WTC11 (cell line): ENCODE measurements around the gene KRT36. TPM values are rescaled to one million over a fixed set of nuclear protein-coding genes. Genes with fewer than 3 reads are reported as not detected.

Source experiments
- ATAC-seq: fragments of 200-7000 bp; cut with Tn5 transposase; 2 replicates; pipeline ENCODE4 v1.10.0; 2021; ENCODE audit warnings: mild to moderate bottlenecking, moderate library complexity
- CTCF ChIA-PET: fragments of 300-600 bp; sonication (Branson Sonifier 250); formaldehyde crosslinking; loops from one replicate; lab custom pipeline; 2021; ENCODE audit warnings: antibody characterized with exemption; lab: Charles Lee
- POLR2A ChIA-PET: fragments of 350-600 bp; sonication (Branson Sonifier 250); formaldehyde crosslinking; loops from one replicate; lab custom pipeline; 2021; ENCODE audit warnings: antibody characterized with exemption; lab: Charles Lee
- DNase-seq: peaks from one replicate; pipeline ENCODE4 v3.0.0; 2021; ENCODE audit warnings: low spot score
- H3K27ac Mint-ChIP-seq: 2 replicates; pipeline ENCODE4 v1.8.0; 2021; ENCODE audit warnings: mixed read lengths
- H3K27me3 Mint-ChIP-seq: 2 replicates; pipeline ENCODE4 v1.8.0; 2021; ENCODE audit warnings: low read depth, mild to moderate bottlenecking, moderate library complexity, mixed read lengths
- H3K36me3 Mint-ChIP-seq: 2 replicates; pipeline ENCODE4 v1.8.0; 2021; ENCODE audit warnings: mixed read lengths
- H3K4me1 Mint-ChIP-seq: 2 replicates; pipeline ENCODE4 v1.8.0; 2022; ENCODE audit warnings: mixed read lengths
- H3K4me3 Mint-ChIP-seq: 2 replicates; pipeline ENCODE4 v1.8.0; 2021; ENCODE audit warnings: mild to moderate bottlenecking, moderate library complexity, mixed read lengths
- H3K9me3 Mint-ChIP-seq: 2 replicates; pipeline ENCODE4 v1.8.0; 2021; ENCODE audit warnings: mixed read lengths
- ATF1 ChIP-seq: sonication (generic); formaldehyde crosslinking; IDR thresholded peaks from 2 replicates; pipeline ENCODE4 v1.8.1; 2023; ENCODE audit warnings: mild to moderate bottlenecking, moderate library complexity, missing genetic modification reagents
- ATF6 ChIP-seq: sonication (generic); formaldehyde crosslinking; IDR thresholded peaks from 2 replicates; pipeline ENCODE4 v1.8.1; 2023; ENCODE audit warnings: mild to moderate bottlenecking, missing genetic modification reagents
- CBFB ChIP-seq: sonication (generic); formaldehyde crosslinking; IDR thresholded peaks from 2 replicates; pipeline ENCODE4 v1.8.1; 2022; ENCODE audit warnings: mild to moderate bottlenecking, low read depth, missing genetic modification reagents
- CREM ChIP-seq: sonication (generic); formaldehyde crosslinking; IDR thresholded peaks from 2 replicates; pipeline ENCODE4 v1.8.1; 2022; ENCODE audit warnings: mild to moderate bottlenecking, missing genetic modification reagents, moderate library complexity
- E2F5 ChIP-seq: sonication (generic); formaldehyde crosslinking; IDR thresholded peaks from 2 replicates; pipeline ENCODE4 v1.8.1; 2022; ENCODE audit warnings: mild to moderate bottlenecking, moderate library complexity, missing genetic modification reagents
- FOXP4 ChIP-seq: sonication (generic); formaldehyde crosslinking; IDR thresholded peaks from 2 replicates; pipeline ENCODE4 v1.8.0; 2022; ENCODE audit warnings: mild to moderate bottlenecking, missing genetic modification reagents
- GABPB1 ChIP-seq: sonication (generic); formaldehyde crosslinking; IDR thresholded peaks from 2 replicates; pipeline ENCODE4 v1.8.1; 2023; ENCODE audit warnings: mild to moderate bottlenecking, missing genetic modification reagents
- HMGXB4 ChIP-seq: sonication (generic); formaldehyde crosslinking; IDR thresholded peaks from 2 replicates; pipeline ENCODE4 v1.8.1; 2023; ENCODE audit warnings: mild to moderate bottlenecking, moderate library complexity, missing genetic modification reagents
- MLX ChIP-seq: sonication (generic); formaldehyde crosslinking; IDR thresholded peaks from 2 replicates; pipeline ENCODE4 v1.8.1; 2023; ENCODE audit warnings: mild to moderate bottlenecking, missing genetic modification reagents, moderate library complexity
- OVOL2 ChIP-seq: fragments of 250-450 bp; sonication (Bioruptor Pico); IDR thresholded peaks from 2 replicates; pipeline ENCODE4 v1.9.0; 2021; ENCODE audit warnings: mild to moderate bottlenecking, borderline replicate concordance
- PRRX2 ChIP-seq: fragments of 250-450 bp; sonication (Bioruptor Pico); IDR thresholded peaks from 2 replicates; pipeline ENCODE4 v1.8.0; 2021; ENCODE audit warnings: mild to moderate bottlenecking
- SMAD4 ChIP-seq: sonication (generic); formaldehyde crosslinking; IDR thresholded peaks from 2 replicates; pipeline ENCODE4 v1.8.0; 2022; ENCODE audit warnings: mild to moderate bottlenecking, missing genetic modification reagents
- SP1 ChIP-seq: sonication (generic); formaldehyde crosslinking; conservative IDR thresholded peaks from 2 replicates; pipeline ENCODE4 v1.8.1; 2022; ENCODE audit warnings: missing genetic modification reagents
- TEAD4 ChIP-seq: sonication (generic); formaldehyde crosslinking; IDR thresholded peaks from 2 replicates; pipeline ENCODE4 v1.8.0; 2022; ENCODE audit warnings: mild to moderate bottlenecking, missing genetic modification reagents
- ZNF219 ChIP-seq: sonication (generic); formaldehyde crosslinking; IDR thresholded peaks from 2 replicates; pipeline ENCODE4 v1.8.0; 2023; ENCODE audit warnings: missing genetic modification reagents, mild to moderate bottlenecking, borderline replicate concordance
- ZNF416 ChIP-seq: fragments of 250-450 bp; sonication (Bioruptor Pico); IDR thresholded peaks from 2 replicates; pipeline ENCODE4 v1.9.0; 2021; ENCODE audit warnings: mild to moderate bottlenecking, inconsistent platforms
- ZNF512 ChIP-seq: sonication (generic); formaldehyde crosslinking; IDR thresholded peaks from 2 replicates; pipeline ENCODE4 v1.8.1; 2022; ENCODE audit warnings: missing genetic modification reagents, borderline replicate concordance
- ZNF532 ChIP-seq: fragments of 250-450 bp; sonication (Bioruptor Pico); IDR thresholded peaks from 2 replicates; pipeline ENCODE4 v1.9.0; 2021; ENCODE audit warnings: mild to moderate bottlenecking, borderline replicate concordance
- total RNA-seq: library from RNA; stranded (reverse); gene quantifications from 3 replicates; pipeline ENCODE4 v1.2.3, GENCODE V29; 2021

Gene KRT36
- total RNA-seq, 1 experiment from 2014 or later: not detected

- Mint-ChIP-seq H3K9me3 (peaks cover 7% of the 10 kb centered on the region), H3K27ac (no peak within 1 kb of the TSS), H3K36me3 (no peaks in the 10 kb centered on the region), H3K4me1 (0 out of 2 replicates have a peak, but pooled peaks cover 4% of the 10 kb centered on the region), H3K4me3 (no peak within 1 kb of the TSS), H3K27me3 (peaks cover 9% of the 10 kb centered on the region)
- TF ChIP-seq PRRX2 (CRISPR knock-in tag) (no peak), ZNF532 (no peak), CBFB (no peak), ZNF416 (CRISPR knock-in tag) (no peak), HMGXB4 (CRISPR knock-in tag) (no peak), CREM (no peak), OVOL2 (CRISPR knock-in tag) (no peak), SMAD4 (CRISPR knock-in tag) (no peak), E2F5 (CRISPR knock-in tag) (no peak), SP1 (CRISPR knock-in tag) (no peak), TEAD4 (no peak), FOXP4 (CRISPR knock-in tag) (no peak), MLX (CRISPR knock-in tag) (no peak)
- ATAC-seq (no peak), DNase-seq (no peak)
- ChIA-PET POLR2A (no interaction called here), CTCF (no interaction called here)
These were observed 49.1 kb downstream of the KRT36 start, which contains the start of gene KRT38 for GRCh38 chr17:41440531-41441033. Gene KRT38 (minus strand): TSS chr17:41440983. CDS start chr17:41440921, 62 bp downstream.

GRCh38 chr17:41439375-41439774, 50.3 kb downstream of the KRT36 start:
- Mint-ChIP-seq H3K36me3 (no peaks in the 10 kb centered on the region), H3K27ac (no peak overlapping the region), H3K27me3 (peaks cover 6% of the 10 kb centered on the region), H3K4me1 (0 out of 2 replicates have a peak, but pooled peaks cover 4% of the 10 kb centered on the region), H3K4me3 (no peak overlapping the region), H3K9me3 (peaks cover 7% of the 10 kb centered on the region)
- ChIA-PET POLR2A (no interaction called here), CTCF (interaction anchor here (1.1 to 1.9 kb wide), 2 partner anchors 22 to 209 kb away, joined by 3 to 9 read pairs; no protein-coding TSS in a partner anchor)
- DNase-seq (no peak), ATAC-seq (no peak)
- TF ChIP-seq ATF6 (CRISPR knock-in tag) (no peak), ZNF219 (CRISPR knock-in tag) (no peak), GABPB1 (CRISPR knock-in tag) (peak; percentile 78), ZNF512 (CRISPR knock-in tag) (no peak), ATF1 (no peak)
